ENCODE results near the gene S100A2. TPM values are rescaled to one million over a fixed set of nuclear protein-coding genes. Genes with fewer than 3 reads are reported as not detected.
"Not testable (repeated sequence)": the region's sequence is repeated elsewhere in the genome, so short reads cannot be mapped to it uniquely, and the experiment has no call there.

S100A2 gene
- total RNA-seq, 1 donor from 2014 or later: 24.8 TPM

GRCh38 chr1:153531638-153532037 lies 34.0 kb downstream of the S100A2 start:
- no peak overlapping the region for H3K4me3 ChIP-seq (ENCODE audit: low read depth, low read length)
- no peak for TF ChIP-seq CTCF (conservative IDR thresholded peaks at IDR 0.05; ENCODE audit: low read depth, low read length)
- no peak for DNase-seq (ENCODE audit: low read depth)

- no peak overlapping the region for H3K4me3 ChIP-seq (ENCODE audit: low read depth, low read length)
- no peak for DNase-seq (ENCODE audit: low read depth)
- no peak for TF ChIP-seq CTCF (conservative IDR thresholded peaks at IDR 0.05; ENCODE audit: low read depth, low read length)
Observed at GRCh38 chr1:153527683-153528040, 38.0 kb downstream of the S100A2 start.

GRCh38 chr1:153527023-153527682 lies 38.5 kb downstream of the S100A2 start:
- DNase-seq (ENCODE audit: low read depth): no peak
- no peak overlapping the region for H3K4me3 ChIP-seq (ENCODE audit: low read depth, low read length)
- no peak for TF ChIP-seq CTCF (conservative IDR thresholded peaks at IDR 0.05; ENCODE audit: low read depth, low read length)

DNA sequence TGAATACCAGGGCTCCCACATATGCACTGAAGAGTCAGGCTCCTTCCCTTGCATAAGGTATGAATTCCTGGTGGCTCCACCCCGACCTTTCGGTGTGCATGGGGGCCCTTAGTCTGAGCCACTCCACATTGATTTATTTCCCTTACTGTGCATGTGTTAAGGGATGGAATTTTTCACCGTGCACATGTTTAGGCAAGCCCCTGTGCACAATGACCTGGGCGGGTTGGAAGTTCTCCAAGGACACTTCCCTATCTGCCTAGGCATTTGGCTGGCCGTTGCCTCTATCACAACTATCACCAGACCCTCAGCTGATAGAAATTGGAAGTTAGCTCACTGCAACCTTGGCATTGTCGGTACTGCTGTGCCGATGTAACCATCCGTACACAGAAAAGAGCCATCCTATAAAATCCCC lies 39.5 kb downstream of the S100A2 start:
- no peak for TF ChIP-seq CTCF (conservative IDR thresholded peaks at IDR 0.05; ENCODE audit: low read depth, low read length)
- no peak overlapping the region for H3K4me3 ChIP-seq (ENCODE audit: low read depth, low read length)
- DNase-seq (ENCODE audit: low read depth): no peak

- DNase-seq (ENCODE audit: low read depth): no peak
- no peak overlapping the region for H3K4me3 ChIP-seq (ENCODE audit: low read depth, low read length)
- no peak for TF ChIP-seq CTCF (conservative IDR thresholded peaks at IDR 0.05; ENCODE audit: low read depth, low read length)
Observed at GRCh38 chr1:153525088-153525728, 40.4 kb downstream of the S100A2 start.

GRCh38 chr1:153522353-153523048 lies 43.1 kb downstream of the S100A2 start:
- DNase-seq (ENCODE audit: low read depth); H3K4me3 ChIP-seq (ENCODE audit: low read depth, low read length): not testable (repeated sequence)

GRCh38 chr1:153521808-153522207 lies 43.8 kb downstream of the S100A2 start:
- H3K4me3 ChIP-seq (ENCODE audit: low read depth, low read length); DNase-seq (ENCODE audit: low read depth): not testable (repeated sequence)
